Measurements from ENCODE around the gene POC1B.

POC1B gene

DNA sequence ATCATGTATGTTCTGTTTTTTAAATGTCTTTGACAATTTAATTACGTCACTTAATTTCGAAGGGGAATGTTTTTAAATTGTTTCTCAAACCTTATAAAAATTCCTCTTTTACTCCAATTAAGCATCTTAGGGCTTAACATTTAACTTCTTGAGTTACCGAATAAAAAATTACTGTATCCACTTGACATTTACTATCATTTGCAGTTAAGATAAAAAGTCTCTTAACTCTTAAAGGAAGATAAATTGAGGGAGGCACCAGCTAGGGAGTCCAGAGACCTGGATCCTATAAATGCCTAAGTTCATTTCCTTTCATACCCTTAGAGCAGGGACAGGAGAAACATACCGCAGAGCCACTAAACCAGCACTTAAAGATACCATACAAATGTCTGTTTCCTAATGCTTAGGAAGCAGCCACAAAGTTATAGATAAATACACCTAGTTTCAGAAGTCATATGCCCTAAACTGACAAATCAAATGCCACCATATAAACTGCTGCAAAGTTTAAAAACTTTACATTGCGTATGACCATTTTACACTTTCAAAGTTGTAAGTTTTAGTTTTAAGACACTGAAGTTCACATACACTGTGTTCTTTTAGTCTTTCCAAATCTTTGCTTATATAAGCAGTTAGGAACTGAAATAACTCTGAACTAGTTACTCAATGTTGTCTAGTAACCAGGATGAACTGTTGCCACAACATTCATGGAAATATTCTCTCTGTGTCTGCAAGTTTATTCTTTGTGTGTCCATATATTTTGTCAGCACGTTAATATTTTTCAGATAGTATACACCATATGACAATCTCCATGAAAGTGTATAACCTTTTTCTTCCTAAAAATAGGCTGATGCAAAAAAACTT, 72.5 kb downstream of the POC1B start:
- TF ChIP-seq RARB (CRISPR knock-in tag; IDR thresholded peaks at IDR 0.05) (no peak), TOX (CRISPR knock-in tag; IDR thresholded peaks at IDR 0.05; ENCODE audit: borderline replicate concordance) (0 out of 2 replicates have a peak, but pooled peaks have one; percentile 36), ISL1 (CRISPR knock-in tag; IDR thresholded peaks at IDR 0.05) (peak; percentile 48)
- peak; percentile 87 for ATAC-seq

DNA sequence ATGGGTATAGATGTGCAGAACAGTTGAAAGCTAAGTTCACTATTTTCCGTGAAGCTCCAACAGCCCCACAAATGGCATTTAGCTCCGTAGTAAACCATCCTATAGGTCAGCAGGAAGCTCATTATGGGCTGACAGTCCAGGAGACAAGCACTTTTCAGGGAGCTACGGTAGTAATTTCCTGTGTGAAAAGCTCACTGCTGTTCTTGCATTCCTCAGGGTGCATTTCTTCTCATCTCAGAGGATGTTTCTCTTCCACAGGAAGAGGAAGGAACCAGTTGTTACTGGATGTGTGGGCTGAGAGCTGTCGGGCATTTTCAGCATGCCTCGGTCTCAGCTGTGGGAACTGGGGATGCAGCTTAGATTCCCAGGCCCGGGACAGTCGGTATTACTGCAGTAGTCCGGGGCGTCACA, 74.0 kb downstream of the POC1B start:
- peak; percentile 27 for ATAC-seq

DNA sequence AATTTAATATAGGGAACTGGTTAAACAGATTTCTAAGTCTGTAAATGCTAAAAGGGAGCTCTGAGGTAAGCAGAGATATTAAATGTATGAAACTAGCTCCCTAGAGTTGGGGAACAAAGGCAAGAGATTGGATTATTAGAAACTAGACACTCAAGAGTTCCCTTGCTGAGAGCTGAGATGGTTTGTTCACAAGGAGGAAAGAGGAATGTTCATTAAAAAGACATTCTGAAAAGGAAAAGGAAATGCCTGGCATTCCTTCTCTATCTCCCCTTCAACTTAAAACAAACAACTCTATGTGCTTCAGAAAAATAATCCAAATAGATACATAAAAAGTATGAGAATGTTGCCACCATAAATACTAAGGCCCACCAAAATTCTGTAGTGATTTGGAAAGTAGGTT, 74.9 kb downstream of the POC1B start:
- peak; percentile 31; the same call in 2 of the 3 replicates for ATAC-seq
- TF ChIP-seq, protein P1, sequence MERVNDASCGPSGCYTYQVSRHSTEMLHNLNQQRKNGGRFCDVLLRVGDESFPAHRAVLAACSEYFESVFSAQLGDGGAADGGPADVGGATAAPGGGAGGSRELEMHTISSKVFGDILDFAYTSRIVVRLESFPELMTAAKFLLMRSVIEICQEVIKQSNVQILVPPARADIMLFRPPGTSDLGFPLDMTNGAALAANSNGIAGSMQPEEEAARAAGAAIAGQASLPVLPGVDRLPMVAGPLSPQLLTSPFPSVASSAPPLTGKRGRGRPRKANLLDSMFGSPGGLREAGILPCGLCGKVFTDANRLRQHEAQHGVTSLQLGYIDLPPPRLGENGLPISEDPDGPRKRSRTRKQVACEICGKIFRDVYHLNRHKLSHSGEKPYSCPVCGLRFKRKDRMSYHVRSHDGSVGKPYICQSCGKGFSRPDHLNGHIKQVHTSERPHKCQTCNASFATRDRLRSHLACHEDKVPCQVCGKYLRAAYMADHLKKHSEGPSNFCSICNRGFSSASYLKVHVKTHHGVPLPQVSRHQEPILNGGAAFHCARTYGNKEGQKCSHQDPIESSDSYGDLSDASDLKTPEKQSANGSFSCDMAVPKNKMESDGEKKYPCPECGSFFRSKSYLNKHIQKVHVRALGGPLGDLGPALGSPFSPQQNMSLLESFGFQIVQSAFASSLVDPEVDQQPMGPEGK (CRISPR knock-in tag; IDR thresholded peaks at IDR 0.05; ENCODE audit: borderline replicate concordance) = no peak
- TF ChIP-seq GLIS3 (CRISPR knock-in tag; IDR thresholded peaks at IDR 0.05) = no peak
- TF ChIP-seq, protein P2, sequence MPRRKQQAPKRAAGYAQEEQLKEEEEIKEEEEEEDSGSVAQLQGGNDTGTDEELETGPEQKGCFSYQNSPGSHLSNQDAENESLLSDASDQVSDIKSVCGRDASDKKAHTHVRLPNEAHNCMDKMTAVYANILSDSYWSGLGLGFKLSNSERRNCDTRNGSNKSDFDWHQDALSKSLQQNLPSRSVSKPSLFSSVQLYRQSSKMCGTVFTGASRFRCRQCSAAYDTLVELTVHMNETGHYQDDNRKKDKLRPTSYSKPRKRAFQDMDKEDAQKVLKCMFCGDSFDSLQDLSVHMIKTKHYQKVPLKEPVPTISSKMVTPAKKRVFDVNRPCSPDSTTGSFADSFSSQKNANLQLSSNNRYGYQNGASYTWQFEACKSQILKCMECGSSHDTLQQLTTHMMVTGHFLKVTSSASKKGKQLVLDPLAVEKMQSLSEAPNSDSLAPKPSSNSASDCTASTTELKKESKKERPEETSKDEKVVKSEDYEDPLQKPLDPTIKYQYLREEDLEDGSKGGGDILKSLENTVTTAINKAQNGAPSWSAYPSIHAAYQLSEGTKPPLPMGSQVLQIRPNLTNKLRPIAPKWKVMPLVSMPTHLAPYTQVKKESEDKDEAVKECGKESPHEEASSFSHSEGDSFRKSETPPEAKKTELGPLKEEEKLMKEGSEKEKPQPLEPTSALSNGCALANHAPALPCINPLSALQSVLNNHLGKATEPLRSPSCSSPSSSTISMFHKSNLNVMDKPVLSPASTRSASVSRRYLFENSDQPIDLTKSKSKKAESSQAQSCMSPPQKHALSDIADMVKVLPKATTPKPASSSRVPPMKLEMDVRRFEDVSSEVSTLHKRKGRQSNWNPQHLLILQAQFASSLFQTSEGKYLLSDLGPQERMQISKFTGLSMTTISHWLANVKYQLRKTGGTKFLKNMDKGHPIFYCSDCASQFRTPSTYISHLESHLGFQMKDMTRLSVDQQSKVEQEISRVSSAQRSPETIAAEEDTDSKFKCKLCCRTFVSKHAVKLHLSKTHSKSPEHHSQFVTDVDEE (CRISPR knock-in tag; IDR thresholded peaks at IDR 0.05) = no peak
- no peak for TF ChIP-seq ZFP30 (CRISPR knock-in tag; IDR thresholded peaks at IDR 0.05)
- TF ChIP-seq, protein P3, sequence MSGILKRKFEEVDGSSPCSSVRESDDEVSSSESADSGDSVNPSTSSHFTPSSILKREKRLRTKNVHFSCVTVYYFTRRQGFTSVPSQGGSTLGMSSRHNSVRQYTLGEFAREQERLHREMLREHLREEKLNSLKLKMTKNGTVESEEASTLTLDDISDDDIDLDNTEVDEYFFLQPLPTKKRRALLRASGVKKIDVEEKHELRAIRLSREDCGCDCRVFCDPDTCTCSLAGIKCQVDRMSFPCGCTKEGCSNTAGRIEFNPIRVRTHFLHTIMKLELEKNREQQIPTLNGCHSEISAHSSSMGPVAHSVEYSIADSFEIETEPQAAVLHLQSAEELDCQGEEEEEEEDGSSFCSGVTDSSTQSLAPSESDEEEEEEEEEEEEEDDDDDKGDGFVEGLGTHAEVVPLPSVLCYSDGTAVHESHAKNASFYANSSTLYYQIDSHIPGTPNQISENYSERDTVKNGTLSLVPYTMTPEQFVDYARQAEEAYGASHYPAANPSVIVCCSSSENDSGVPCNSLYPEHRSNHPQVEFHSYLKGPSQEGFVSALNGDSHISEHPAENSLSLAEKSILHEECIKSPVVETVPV (CRISPR knock-in tag; IDR thresholded peaks at IDR 0.05) = no peak
- TF ChIP-seq ZFP3 (CRISPR knock-in tag; IDR thresholded peaks at IDR 0.05) = no peak
- TF ChIP-seq ZNF70 (CRISPR knock-in tag; IDR thresholded peaks at IDR 0.05) = no peak
- TF ChIP-seq BACH2 (CRISPR knock-in tag; IDR thresholded peaks at IDR 0.05; ENCODE audit: borderline replicate concordance) = no peak
- no peak for TF ChIP-seq CSDC2 (CRISPR knock-in tag; IDR thresholded peaks at IDR 0.05)
- TF ChIP-seq ZNF565 (CRISPR knock-in tag; conservative IDR thresholded peaks at IDR 0.05; ENCODE audit: low read depth) = no peak
- TF ChIP-seq ISL1 (CRISPR knock-in tag; IDR thresholded peaks at IDR 0.05) = no peak; the same call in 1 of the 2 replicates
- TF ChIP-seq TCF4 (CRISPR knock-in tag; IDR thresholded peaks at IDR 0.05; ENCODE audit: borderline replicate concordance) = no peak

More for the DNA sequence above, 74.0 kb downstream of the POC1B start:
- TF ChIP-seq ZNF8 (CRISPR knock-in tag; IDR thresholded peaks at IDR 0.05) (no peak), TCF4 (CRISPR knock-in tag; IDR thresholded peaks at IDR 0.05; ENCODE audit: borderline replicate concordance) (no peak), ESRRG (CRISPR knock-in tag; IDR thresholded peaks at IDR 0.05) (no peak), ZNF565 (CRISPR knock-in tag; conservative IDR thresholded peaks at IDR 0.05; ENCODE audit: low read depth) (no peak), CSDC2 (CRISPR knock-in tag; IDR thresholded peaks at IDR 0.05) (no peak), OSR1 (CRISPR knock-in tag; IDR thresholded peaks at IDR 0.05) (no peak), PPARA (CRISPR knock-in tag; IDR thresholded peaks at IDR 0.05; ENCODE audit: borderline replicate concordance) (no peak), ZFP3 (CRISPR knock-in tag; IDR thresholded peaks at IDR 0.05) (no peak), TOX (CRISPR knock-in tag; IDR thresholded peaks at IDR 0.05; ENCODE audit: borderline replicate concordance) (no peak), ZC3H10 (CRISPR knock-in tag; IDR thresholded peaks at IDR 0.05) (no peak)
- TF ChIP-seq, protein P4, sequence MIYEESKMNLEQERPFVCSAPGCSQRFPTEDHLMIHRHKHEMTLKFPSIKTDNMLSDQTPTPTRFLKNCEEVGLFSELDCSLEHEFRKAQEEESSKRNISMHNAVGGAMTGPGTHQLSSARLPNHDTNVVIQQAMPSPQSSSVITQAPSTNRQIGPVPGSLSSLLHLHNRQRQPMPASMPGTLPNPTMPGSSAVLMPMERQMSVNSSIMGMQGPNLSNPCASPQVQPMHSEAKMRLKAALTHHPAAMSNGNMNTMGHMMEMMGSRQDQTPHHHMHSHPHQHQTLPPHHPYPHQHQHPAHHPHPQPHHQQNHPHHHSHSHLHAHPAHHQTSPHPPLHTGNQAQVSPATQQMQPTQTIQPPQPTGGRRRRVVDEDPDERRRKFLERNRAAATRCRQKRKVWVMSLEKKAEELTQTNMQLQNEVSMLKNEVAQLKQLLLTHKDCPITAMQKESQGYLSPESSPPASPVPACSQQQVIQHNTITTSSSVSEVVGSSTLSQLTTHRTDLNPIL (CRISPR knock-in tag; IDR thresholded peaks at IDR 0.05; ENCODE audit: low read depth) = no peak
- TF ChIP-seq, protein P2 (CRISPR knock-in tag; IDR thresholded peaks at IDR 0.05) = no peak
- TF ChIP-seq, protein P1 (CRISPR knock-in tag; IDR thresholded peaks at IDR 0.05; ENCODE audit: borderline replicate concordance) = no peak

All from SK-N-SH treated with all-trans-retinoic acid at 6 μM for 48 hours (cell line).